Muscle of back (tissue), 11 donors: ENCODE data around the gene TSNAX. TPM values are rescaled to one million over a fixed set of nuclear protein-coding genes. Genes with fewer than 3 reads are reported as not detected.

Experiments
- DNase-seq, 3 donors: peaks; one replicate each; pipeline versions ENCODE4 v3.0.0 to v3.0.0-alpha.2; 2013
- polyA plus RNA-seq, 10 donors: library from polyadenylated mRNA; unstranded; fragments of 120-200 nt; gene quantifications; one replicate each; pipeline ENCODE4 v1.2.1, GENCODE V29; 2013; ENCODE audit not compliant: insufficient read length in 10 of 10

TSNAX gene
- polyA plus RNA-seq, 10 donors = 25.0 to 42.8 (median 35.5) TPM

DNA sequence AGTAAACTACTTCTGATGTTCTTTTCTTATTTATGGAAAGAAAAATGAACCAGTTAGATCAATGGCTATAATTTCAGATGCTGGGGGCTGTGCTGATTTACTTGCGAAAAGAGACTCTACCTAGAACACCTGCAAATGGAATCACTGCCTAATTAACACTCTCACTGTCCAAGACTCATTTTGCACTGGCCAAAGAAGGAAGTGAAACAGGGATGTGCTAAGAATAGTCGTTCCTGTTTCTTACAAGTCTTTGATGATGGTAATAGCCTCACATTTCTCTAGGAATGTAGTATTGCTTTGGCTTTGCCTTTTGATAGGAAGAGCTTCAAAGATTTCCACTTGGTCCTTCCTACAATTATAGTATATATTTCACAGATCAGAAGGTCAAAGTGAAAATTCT, 12.7 kb upstream of the TSNAX start:
- DNase-seq = peak in 1 of 3 donors; percentile 35

DNA sequence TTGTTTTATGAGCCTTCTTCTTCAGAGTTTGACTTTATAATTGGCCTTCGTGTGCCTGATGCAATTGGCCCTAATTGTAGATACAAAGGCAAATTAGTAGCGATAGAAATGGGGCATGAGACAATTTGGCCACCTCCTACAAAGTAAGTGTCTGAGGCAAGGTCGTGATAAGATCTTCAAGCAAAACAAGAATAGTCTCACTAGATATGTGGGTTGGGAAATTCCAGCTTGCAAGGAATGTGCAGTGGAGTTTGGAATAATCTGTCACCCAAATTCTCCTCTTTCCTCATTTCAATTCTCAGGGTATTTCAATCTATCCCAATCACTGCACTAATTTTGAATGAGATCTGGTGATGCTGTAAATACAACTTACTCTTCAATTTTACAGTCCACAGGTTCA, 11.4 kb upstream of the TSNAX start:
- no peak for DNase-seq

DNA sequence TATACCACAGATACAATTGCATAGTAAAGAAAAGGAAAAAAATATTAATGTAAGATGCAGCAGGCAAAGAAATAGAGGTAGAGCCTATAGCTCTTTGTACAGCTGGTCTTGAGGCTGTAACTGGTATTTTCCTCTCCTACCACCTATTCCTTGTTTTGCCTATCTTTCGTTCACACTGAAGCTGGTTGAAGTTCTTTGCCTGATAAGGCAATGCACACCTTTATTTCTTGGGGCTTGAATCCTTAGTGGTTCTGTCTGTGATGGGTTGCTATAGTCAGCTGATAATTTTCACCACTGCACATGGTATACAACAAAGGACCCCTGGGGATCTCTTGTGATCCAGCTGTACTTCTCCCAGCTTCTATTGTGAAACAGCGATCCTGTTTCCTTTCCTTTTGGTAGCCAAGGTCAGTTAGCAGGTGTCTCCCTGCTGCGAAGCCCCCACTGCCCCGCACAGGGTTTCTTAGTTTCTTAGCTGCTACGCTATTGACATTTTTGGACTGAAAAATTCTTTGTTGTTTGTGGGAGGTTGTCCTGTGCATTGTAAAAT, 9.9 kb upstream of the TSNAX start:
- DNase-seq = peak in 1 of 3 donors; percentile 11

DNA sequence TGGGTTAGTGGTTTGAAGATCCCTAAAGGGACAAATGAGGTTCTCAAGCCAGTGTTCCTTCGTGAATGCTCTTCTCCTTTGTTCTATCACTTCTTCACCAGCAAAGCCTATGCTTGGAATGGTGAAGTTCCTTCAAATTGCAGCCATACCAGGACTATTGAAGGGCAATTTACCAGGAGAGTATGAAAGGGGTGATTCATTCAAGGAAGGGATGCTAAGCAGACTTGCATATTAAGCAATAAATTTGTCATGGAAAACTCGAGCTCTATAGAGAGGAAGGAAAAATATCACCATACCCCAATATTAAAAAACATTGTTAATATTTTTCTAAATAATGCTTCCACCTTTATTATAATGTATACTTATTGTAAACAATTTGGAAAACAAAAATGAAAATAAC, 9.3 kb upstream of the TSNAX start:
- no peak for DNase-seq

DNA sequence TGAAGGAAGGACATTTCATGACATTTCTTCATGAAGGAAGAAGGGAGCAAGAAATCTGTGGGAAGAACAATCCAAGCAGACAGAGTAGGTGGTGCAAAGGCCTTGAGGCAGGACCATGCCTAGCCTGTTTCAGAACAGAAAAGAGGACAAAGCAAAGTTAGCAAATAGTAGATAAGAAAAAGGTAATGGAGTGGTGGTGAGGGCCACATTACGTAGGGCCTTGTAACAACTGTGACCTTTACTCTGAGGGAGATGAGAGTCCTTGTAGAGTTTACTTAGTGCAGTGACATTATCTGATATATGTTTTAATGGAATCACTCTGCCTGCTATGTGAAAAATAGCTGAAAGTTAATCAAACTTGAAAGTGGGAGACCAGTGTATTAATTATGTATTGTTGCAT, 6.4 kb upstream of the TSNAX start:
- no peak for DNase-seq

DNA sequence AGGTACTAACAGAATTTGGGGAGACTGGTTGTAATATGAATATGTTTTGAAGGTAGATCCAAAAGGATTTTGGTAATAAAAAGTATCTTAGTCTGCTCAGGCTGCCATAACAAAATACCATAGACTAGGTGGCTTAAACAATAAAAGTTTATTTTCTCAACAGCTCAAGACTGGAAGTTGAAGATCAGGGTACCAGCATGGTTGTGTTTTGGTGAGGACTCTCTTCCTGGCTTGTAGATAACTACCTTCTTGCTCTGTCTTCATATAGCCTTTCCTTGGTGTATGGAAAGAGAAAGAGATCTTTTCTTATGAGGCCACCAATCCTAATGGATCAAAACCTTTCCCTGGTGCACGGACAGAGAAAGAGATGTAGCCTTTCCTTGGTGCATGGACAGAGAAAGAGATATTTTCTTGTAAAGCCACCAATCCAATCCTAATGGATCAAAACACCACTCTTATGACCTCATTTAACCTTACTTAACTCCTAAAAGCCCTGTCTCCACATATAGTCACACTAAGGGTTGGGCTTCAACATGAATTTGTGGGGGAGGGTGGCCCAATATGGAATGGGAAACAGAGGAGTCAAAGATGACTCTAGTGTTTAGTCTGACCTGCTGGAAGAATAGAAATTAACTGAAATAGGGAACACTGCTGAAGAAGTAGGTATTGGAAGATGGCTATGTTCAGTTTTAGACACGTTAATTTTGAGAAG, 5.4 kb upstream of the TSNAX start:
- DNase-seq = no peak

DNA sequence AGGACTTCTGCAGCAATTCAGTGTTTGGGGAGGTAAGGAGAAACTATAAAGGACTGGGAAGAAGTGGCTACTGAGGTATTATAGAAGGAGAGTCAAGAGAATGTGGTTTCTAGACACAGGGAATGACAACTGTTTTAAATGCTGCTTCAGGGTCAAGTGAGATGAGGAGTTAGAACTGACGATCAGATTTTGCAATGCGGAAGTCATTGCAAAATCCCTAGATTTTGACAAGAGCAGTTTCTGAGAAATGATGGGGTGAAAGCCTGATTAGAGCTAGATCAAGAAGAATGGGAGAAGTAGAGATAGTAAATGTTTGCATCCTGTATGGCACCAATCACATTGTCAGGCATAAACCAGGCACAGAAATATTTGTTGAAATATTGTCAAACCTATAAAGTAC, 4.7 kb upstream of the TSNAX start:
- no peak for DNase-seq

DNA sequence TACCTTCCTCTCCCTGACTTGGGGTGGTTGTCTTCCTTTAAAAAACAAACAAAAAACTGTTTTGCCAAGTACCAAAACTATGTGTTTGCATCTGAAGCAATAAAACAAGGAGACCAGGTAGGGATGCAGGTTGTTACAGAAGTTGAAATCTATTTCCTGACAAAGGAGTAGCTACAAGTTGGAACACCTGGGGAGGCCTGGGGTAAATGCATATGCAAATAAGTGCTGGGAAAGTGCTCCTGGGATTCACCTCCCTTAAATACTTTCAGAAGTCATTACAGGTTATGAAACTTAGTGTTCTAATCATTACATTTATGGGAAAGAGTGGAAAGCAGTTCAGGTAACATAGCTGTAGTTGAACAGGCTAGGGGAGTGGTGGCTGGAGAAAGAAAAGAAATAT, 1.9 kb upstream of the TSNAX start:
- DNase-seq = no peak

DNA sequence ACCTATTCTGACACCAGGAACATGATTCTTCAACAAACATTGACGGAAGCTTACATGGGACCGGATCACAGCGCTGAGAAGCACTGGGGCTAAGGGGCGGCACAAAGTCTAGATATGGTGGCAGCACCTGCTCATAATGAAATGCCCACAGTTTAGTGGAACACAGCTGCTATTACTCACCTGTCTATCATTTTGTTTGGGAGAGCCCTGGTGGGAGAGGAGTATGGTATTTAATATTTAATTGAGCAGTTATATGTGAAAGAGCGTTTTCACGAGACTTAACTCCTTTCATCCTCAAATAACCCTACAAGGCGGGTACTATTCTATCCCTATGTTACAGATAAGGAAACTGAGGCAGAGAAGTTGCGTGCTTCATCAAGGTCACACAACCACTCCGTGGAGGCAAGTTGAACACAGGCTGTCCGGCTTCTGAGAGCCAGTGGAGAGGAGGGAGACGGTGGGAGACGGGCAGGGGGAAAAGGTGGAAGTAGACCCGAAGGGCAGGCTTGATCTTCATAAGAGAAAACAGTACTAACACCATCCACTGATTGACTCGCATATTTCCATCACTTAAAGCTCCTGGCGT, 790 bp upstream of the TSNAX start:
- no peak for DNase-seq

DNA sequence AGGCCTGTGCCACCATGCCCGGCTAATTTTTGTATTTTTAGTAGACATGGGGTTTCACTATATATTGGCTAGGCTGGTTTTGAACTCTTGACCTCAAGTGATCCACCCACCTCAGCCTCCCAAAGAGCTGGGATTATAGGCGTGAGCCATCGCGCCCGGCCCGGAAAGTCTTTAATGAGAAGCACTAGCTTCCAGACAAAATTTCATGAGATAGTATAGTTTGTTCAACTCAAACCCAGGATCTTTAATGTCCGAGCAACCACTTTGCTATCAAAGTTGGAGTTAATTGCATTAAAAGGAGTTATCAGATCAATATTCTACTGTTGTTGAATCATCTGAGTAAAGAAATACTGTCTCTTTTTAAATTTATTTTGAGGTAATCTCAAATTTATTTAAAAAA, 4.8 kb downstream of the TSNAX start:
- no peak for DNase-seq

DNA sequence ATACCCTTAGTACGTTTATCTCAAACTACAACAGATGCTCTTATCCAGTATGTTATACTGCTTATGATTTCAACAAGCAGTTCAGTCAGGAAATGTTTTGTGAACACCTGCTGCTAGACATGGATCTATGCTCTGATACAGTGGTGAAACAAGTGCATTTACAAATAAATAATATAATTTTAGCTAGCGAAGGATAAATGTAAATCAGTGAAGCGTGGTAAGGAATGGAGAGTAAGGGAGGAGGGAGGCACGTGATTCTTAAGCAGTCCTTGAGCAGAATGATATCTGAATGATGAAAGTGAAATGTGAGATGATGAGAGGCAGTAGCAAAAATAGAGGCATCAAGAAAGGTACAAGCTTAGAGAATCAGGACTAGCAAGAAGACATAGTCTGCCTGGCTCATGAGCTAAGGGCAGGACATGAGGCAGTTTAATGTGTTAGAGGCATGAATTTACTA, 6.3 kb downstream of the TSNAX start:
- no peak for DNase-seq

DNA sequence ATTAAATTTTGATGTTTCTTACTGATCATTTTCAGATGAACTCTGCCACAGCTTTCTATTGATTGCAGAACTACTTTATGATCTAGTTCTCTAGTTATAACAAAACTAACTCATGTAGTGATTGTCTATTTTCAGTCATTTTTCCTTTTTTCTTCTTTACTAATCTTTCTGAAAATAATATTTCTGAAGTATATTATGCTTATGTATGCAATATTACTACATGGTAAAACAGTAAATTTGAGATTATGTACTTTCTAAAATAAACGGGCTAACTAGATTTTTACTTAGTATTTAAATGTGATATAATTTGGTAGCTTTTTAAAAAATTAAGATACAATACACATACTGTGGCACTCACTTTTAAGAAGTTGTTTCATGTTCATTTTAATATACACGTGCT, 7.6 kb downstream of the TSNAX start:
- DNase-seq = no peak

DNA sequence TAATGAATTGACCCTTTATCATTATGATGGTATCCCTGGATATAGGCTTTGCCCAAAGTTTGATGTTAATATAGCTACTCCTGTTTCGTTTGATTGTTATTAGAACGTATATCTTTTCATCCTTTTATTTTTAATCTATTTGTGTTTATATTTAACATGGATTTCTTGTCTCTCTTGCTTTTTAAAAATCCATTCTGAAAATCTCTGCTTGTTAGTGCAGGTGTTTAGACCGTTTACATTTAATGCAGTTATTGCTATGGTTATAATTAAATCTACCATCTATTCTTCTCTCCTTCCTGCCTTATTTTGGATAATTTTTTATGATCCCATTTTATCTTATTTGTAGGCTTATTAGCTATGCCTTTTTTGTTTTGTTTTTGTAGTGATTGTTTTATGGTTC, 12.4 kb downstream of the TSNAX start:
- DNase-seq = no peak

DNA sequence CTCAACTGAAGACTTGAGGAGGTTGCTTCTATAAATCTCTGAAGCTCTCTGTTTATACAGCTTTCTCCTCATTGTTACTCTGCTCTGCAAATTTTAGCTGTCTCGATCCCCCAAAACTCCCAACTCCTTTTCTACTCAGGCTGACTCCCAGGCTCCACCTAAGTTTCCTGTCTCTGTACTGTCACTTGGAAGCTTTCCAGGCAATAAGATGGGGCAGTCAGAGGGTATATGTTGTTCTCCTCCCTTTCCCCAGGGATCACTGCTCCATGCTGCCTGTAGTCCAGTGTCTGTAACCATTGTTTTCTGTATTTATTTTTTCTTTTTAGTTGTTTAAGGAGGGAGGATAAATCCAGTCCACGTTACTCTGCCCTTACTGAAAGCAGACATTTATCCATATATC, 13.4 kb downstream of the TSNAX start:
- DNase-seq = no peak

DNA sequence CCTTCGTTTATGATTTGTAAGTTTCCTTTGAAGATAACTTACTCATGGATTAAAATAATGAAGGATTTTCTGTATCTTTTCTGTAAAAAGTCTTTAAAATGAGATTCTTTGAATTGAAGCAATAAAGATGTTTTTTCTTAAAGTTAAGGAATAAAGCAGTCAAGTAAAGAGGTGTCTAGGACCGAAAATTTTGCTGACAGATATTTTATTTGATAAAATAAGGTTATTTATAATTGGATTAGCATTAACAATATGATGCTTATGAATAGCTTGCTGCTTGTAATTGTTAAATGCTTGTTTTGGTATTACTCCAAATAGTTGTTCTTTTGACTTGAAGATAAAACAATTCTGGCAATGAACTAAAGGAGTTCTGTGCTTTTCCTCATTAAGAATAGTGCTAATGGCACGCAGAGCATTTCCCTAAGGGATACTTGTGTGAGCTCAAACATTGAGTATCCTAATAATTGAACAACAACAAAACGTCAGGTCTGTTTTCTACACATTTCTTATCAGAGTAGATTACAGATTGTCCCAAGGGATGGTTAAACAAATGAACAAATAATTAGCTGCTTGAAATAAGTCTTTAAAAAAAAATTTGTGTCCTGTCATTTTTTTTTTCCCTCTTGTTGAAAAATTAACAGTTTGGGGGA, 16.6 kb downstream of the TSNAX start:
- DNase-seq = no peak

DNA sequence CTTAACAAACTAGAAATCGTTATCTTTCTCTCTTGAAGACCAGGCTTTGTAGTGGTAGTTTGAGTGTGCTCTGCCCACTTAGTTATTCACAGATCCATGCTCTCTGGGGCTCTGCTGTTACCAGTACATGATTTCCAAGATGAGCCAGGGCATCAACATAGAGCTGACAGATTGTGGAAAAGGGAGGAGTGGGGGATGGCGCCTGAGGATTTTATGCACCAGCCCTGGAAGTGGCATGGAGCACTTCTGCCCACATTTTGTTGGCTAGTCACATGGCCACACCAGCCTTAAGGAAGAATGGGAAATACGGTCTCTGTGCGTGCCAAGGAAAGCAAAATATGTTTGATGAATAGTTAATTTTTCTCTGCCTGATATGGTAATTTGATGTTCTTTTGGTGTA, 18.2 kb downstream of the TSNAX start:
- no peak for DNase-seq

DNA sequence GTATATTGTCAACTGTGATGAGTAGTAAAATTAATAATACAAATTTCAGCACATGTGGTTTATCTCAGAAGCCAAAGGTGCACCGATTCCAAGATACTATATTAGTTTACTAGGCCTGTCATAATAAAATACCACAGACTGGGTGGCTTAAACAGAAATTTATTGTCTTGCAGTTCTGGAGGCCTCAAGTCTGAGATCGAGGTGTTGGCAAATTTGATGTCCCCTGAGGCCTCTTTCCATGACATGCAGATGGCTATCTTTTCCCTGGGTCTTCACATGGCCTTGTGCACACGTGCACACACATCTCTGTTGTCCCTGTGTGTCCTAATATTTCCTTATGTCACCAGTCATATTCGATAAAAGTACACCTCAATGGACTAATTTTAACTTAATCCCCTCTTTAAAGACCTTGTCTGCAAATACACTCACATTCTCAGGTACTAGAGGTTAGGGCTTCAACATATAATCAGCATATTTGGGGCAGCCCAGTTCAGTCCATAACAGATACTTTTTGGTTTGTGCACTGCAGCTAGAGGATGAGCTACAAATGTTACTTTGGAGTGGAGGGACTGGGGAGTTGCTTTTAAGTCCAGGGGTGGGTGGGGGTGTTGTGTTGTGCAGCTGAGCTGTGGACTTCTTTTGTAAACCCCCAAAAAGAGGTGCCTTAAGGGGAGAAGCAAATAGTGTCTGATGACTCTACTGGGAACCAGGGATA, 21.4 kb downstream of the TSNAX start:
- no peak for DNase-seq

DNA sequence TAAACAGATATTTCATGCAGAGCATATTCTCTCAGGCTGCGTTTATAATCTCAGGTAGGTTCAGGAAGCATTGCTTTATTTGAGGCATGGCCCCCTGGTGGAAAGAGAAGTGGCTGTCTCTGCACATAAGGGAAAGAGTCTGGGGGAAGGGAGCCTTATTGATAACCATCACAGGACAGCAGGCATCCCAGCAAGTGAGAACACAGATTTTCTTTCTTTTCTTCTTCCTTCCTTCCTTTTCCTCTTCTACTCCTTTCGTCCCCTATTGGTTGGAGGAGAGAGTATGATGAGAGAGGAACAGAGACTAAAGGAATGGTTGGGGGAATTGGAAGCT, 21.9 kb downstream of the TSNAX start:
- DNase-seq = no peak

DNA sequence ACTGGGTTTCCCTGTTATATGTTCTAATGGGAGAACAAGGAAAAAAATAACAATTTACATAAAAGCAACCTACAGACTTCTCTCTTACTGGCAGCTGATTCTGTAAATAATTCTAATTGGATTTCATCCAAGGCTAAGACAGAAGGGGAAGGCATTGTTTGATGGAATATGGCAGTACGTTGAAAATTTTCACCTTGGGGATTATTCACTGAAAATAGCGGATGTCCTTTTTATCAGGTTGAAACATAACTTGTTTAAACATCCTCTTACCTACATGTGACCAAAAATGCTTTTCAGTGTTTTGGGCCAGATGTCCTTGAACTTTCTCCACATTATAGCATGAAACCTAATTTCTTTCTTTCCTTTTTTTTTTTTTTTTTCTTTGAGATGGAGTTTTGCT, 24.9 kb downstream of the TSNAX start:
- DNase-seq = peak in 1 of 3 donors; percentile 18

DNA sequence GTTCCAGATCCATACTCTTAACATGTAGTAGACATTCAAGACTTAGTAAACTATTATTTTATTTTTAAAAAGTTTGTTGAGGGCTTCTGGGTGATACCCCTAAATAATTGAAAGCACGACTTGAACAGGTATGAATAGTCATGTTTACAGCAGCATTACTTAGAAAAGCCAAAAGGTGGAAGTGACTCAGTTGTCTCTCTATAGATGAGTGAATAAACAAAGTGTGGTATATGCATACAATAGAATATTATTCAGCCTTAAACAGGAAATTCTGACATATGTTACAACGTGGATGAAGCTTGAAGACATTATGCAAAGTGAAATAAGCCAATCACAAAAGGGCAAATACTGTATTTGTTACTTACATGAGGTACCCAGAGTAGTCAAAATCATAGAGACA, 26.5 kb downstream of the TSNAX start:
- no peak for DNase-seq

DNA sequence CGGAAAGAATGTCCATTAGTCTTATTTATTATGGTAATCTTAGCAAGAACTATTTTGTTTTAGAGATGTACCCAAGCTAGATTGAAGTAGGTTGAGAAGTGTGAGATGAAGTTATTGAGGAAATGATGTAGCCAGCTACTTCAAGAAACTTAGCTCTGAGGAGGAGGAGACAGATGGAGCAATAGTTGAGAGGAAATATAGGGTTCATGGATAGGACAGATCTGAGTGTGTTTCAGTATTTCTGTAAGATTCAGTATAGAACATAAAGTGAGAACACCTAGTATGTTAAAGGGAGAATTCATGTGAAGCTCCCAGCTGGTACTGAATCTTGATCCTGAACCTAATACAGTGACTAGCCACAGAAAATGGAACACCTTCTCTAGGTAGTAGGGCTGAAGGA, 28.9 kb downstream of the TSNAX start:
- no peak for DNase-seq

DNA sequence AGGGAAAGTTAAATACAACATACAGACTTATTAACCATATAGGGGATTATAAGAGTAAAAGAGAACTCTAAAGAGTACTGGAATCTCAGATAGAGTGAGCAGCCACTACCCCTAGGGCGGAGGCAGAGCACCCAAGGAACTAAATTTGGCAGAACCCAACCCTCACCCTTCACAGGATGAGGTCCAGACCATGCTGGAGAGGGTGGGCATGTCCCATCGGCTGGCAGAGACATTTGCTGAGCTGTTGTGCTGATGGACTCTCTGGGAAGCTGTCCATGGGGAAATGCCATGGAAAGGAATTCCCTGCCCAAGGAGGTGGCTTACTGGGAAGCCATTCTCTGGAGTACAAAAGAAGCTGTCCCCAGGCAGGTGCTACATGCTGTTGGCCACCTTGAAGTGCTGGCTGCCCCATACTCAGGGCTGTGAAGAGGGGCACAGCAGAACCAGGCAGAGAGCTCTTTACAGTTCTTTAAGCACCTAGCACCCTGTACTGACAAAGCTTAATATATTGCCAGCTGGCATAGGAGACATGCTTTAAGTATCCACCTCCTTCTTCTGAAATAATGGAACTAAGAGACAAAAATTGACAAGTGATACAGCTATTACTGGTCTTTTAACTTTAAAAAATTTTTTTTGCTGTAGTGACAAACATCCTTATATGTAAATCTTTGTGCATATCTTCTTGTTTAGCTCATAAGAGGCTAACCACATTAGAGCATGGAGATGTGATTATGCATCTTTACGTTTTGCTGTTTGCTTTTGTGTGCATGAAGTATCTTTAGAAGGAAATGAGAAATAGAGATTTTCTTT, 29.6 kb downstream of the TSNAX start:
- DNase-seq = no peak
